AG04449 (cell line): ENCODE measurements around the gene DTNA.
"Not testable (repeated sequence)": the region's sequence is repeated elsewhere in the genome, so short reads cannot be mapped to it uniquely, and the experiment has no call there.

Experiments
- CTCF ChIA-PET: fragments of 350-600 bp; formaldehyde crosslinking; extraction: SDS; loops from one replicate; lab custom pipeline; 2021; ENCODE audit warnings: antibody characterized with exemption; lab: Yijun Ruan, JAX
- POLR2A ChIA-PET: fragments of 400-600, 350-600 bp; formaldehyde crosslinking; extraction: SDS; loops from one replicate; lab custom pipeline; 2020; ENCODE audit warnings: antibody characterized with exemption, inconsistent platforms; lab: Yijun Ruan, JAX
- DNase-seq: peaks from one replicate; pipeline ENCODE4 v3.0.0-alpha.2; 2010; ENCODE audit warnings: low read depth, low spot score
- H3K4me3 ChIP-seq: 2 replicates; pipeline ENCODE4 v1.5.1; 2011; ENCODE audit warnings: low read depth, mild to moderate bottlenecking, control low read depth, low read length
- CTCF ChIP-seq: IDR thresholded peaks from one replicate; pipeline ENCODE4 v1.5.1; 2011; ENCODE audit warnings: mild to moderate bottlenecking, moderate library complexity, low read length, control low read depth, inconsistent platforms; ENCODE audit not compliant: insufficient read depth; ENCODE audit errors: missing control alignments

DTNA gene

GRCh38 chr18:34709750-34710441 lies at the start of gene DTNA:
TSS of gene DTNA (plus strand) at chr18:34710298. CDS start at chr18:34755977, 45,679 bp downstream.
- peak; percentile 83 for DNase-seq
- CTCF ChIA-PET, result interaction anchor here (0.7 to 3.7 kb wide), 8 partner anchors 11 to 78 kb away, joined by 3 to 44 read pairs (median 4); no protein-coding TSS in a partner anchor
- POLR2A ChIA-PET, result interaction anchor here (1.9 to 2.1 kb wide), 2 partner anchors 18 to 58 kb away, joined by 4 to 6 read pairs; no protein-coding TSS in a partner anchor
- TF ChIP-seq CTCF, result no peak
- peak within 1 kb of the TSS; percentile 53 for H3K4me3 ChIP-seq

- TF ChIP-seq CTCF, result no peak
- no peak for DNase-seq
- ChIA-PET CTCF (interaction anchor here (0.7 to 6.4 kb wide), 44 partner anchors 9 to 538 kb away, joined by 3 to 251 read pairs (median 8); partner anchors contain the start of gene DTNA), POLR2A (no interaction called here)
- no peak overlapping the region for H3K4me3 ChIP-seq
Observed at GRCh38 chr18:34660572-34660971, 49.5 kb upstream of the DTNA start.

- DNase-seq, result no peak
- no peak overlapping the region for H3K4me3 ChIP-seq
- CTCF ChIA-PET, result interaction anchor here (0.6 to 6.4 kb wide), 54 partner anchors 10 to 539 kb away, joined by 3 to 251 read pairs (median 6); partner anchors contain the start of gene DTNA
- POLR2A ChIA-PET, result no interaction called here
- peak; percentile 74 for TF ChIP-seq CTCF
Observed at GRCh38 chr18:34661464-34662087, 48.5 kb upstream of the DTNA start.

- no peak overlapping the region for H3K4me3 ChIP-seq
- no peak for TF ChIP-seq CTCF
- DNase-seq, result no peak
- POLR2A ChIA-PET, result no interaction called here
- CTCF ChIA-PET, result interaction anchor here (12.2 kb wide), 1 partner anchor 16 kb away, joined by 127 read pairs; no protein-coding TSS in a partner anchor
Observed at GRCh38 chr18:34676816-34677574, 33.1 kb upstream of the DTNA start.

- POLR2A ChIA-PET, H3K4me3 ChIP-seq: not testable (repeated sequence)
- CTCF ChIA-PET, result interaction anchor here (4.7 kb wide), 1 partner anchor 29 kb away, joined by 23 read pairs; no protein-coding TSS in a partner anchor
Observed at GRCh38 chr18:34689750-34690149, 20.3 kb upstream of the DTNA start.

GRCh38 chr18:34691614-34692013 lies 18.5 kb upstream of the DTNA start:
- ChIA-PET POLR2A (interaction anchor here (1.0 kb wide), 1 partner anchor 18 kb away, joined by 4 read pairs; the partner anchor contains the start of gene DTNA), CTCF (interaction anchor here (1.0 to 4.9 kb wide), 3 partner anchors 30 to 38 kb away, joined by 4 to 39 read pairs (median 23); no protein-coding TSS in a partner anchor)
- no peak for DNase-seq
- H3K4me3 ChIP-seq, result no peak overlapping the region
- TF ChIP-seq CTCF, result no peak

More at GRCh38 chr18:34689750-34690149, 20.3 kb upstream of the DTNA start:
- DNase-seq, result not testable (repeated sequence)
